Panc1 (cell line): Measurements from ENCODE around the gene IGFL1. TPM values are rescaled to one million over a fixed set of nuclear protein-coding genes. Genes with fewer than 3 reads are reported as not detected.

Source experiments
- ATAC-seq: fragments of 200-7000 bp; cut with Tn5 transposase; 2 replicates; pipeline ENCODE4 v1.9.1; 2020; ENCODE audit warnings: mild to moderate bottlenecking, moderate library complexity
- BruUV-seq: library from RNA; stranded (reverse); fragments of 400-500 nt; replicated peaks from 2 replicates; lab custom pipeline; 2021; lab: Mats Ljungman, UMichigan
- CTCF ChIA-PET: fragments of 300-600 bp; sonication (Branson Sonifier 250); formaldehyde crosslinking; loops from one replicate; lab custom pipeline; 2022; ENCODE audit warnings: antibody characterized with exemption; lab: Charles Lee
- POLR2A ChIA-PET: fragments of 300-600 bp; sonication (Branson Sonifier 250); formaldehyde crosslinking; loops from one replicate; lab custom pipeline; 2022; ENCODE audit warnings: antibody characterized with exemption; lab: Charles Lee
- DNase-seq: peaks from one replicate; pipeline ENCODE4 v3.0.0-alpha.2; 2010; ENCODE audit warnings: low read depth, low spot score
- H3K27ac ChIP-seq: 2 replicates; pipeline ENCODE4 v1.5.1; 2011; ENCODE audit warnings: mild to moderate bottlenecking, low read length, inconsistent platforms
- H3K27me3 ChIP-seq: fragments of 200-500 bp; sonication (Bioruptor generic); 2 replicates; pipeline ENCODE4 v1.6.0; 2014; ENCODE audit warnings: low read length, inconsistent platforms; ENCODE audit not compliant: control insufficient read depth, insufficient read depth
- H3K36me3 ChIP-seq: fragments of 200-500 bp; sonication (Bioruptor generic); 2 replicates; pipeline ENCODE4 v1.5.1; 2014; ENCODE audit warnings: inconsistent platforms, mild to moderate bottlenecking, low read length, moderate library complexity; ENCODE audit not compliant: control insufficient read depth, insufficient read depth
- H3K4me1 ChIP-seq: 2 replicates; pipeline ENCODE4 v1.5.1; 2011; ENCODE audit warnings: inconsistent platforms, mild to moderate bottlenecking, low read length, moderate library complexity; ENCODE audit not compliant: control insufficient read depth, insufficient read depth
- H3K4me3 ChIP-seq, 2 experiments: 2 replicates each; pipeline ENCODE4 v1.5.1; 2011 to 2012; ENCODE audit warnings: low read depth in 2 of 2, low read length in 2 of 2, mild to moderate bottlenecking in 2 of 2, inconsistent platforms in 1 of 2, moderate library complexity in 1 of 2
- H3K9me3 ChIP-seq: fragments of 200-500 bp; sonication (Bioruptor generic); 2 replicates; pipeline ENCODE4 v1.5.1; 2014; ENCODE audit warnings: low read depth, mild to moderate bottlenecking, inconsistent platforms, low read length, moderate library complexity; ENCODE audit not compliant: control insufficient read depth, insufficient read depth
- CTCF ChIP-seq: fragments of 450-650 bp; IDR thresholded peaks from 2 replicates; pipeline ENCODE4 v1.5.1; 2017; ENCODE audit warnings: mild to moderate bottlenecking
- POLR2AphosphoS5 ChIP-seq: IDR thresholded peaks from 2 replicates; pipeline ENCODE4 v1.6.1; 2012; ENCODE audit warnings: mild to moderate bottlenecking, low read depth, low read length, moderate library complexity
- REST ChIP-seq, 2 experiments: IDR thresholded peaks; 2 replicates each; pipeline ENCODE4 v1.6.1; 2011 to 2012; ENCODE audit warnings: low read depth in 2 of 2, control low read depth in 1 of 2, low read length in 1 of 2, mild to moderate bottlenecking in 1 of 2, moderate library complexity in 1 of 2; ENCODE audit not compliant: insufficient read depth in 1 of 2
- SIN3A ChIP-seq: IDR thresholded peaks from 2 replicates; pipeline ENCODE4 v1.6.1; 2012; ENCODE audit warnings: low read depth, mild to moderate bottlenecking, low read length, moderate library complexity, borderline replicate concordance; ENCODE audit not compliant: insufficient read depth
- TCF7L2 ChIP-seq: IDR thresholded peaks from 2 replicates; pipeline ENCODE4 v1.6.1; 2011; ENCODE audit warnings: mild to moderate bottlenecking, low read depth, low read length, inconsistent platforms
- in situ Hi-C: cut with HindIII; loops from 2 replicates; pipeline ENCODE4 v1.10.0; 2016; ENCODE audit warnings: low sequenced_read_pairs, low pct_unique_long_range_greater_than_20kb
- intact Hi-C: fragments of 100-400 bp; cut with micrococcal nuclease; formaldehyde crosslinking; loops from one replicate; pipeline ENCODE4 v1.10.0; 2022; ENCODE audit not compliant: unreplicated experiment
- total RNA-seq: library from RNA; stranded (reverse); gene quantifications from one replicate; pipeline ENCODE4 v1.2.1, GENCODE V29; 2021; ENCODE audit not compliant: unreplicated experiment

Gene IGFL1
- total RNA-seq, 1 experiment from 2014 or later: not detected

GRCh38 chr19:46189971-46190888 is 39.3 kb upstream of the IGFL1 start:
- in situ Hi-C loops (no loop called here), intact Hi-C loops (loop anchor here (2.0 kb wide), 1 partner anchor 107 kb away; no protein-coding TSS in a partner anchor)
- no peaks in the 10 kb centered on the region for H3K9me3 ChIP-seq
- no peaks in the 10 kb centered on the region for H3K36me3 ChIP-seq
- TF ChIP-seq POLR2AphosphoS5 (no peak), REST (IDR thresholded peaks at IDR 0.05; ENCODE audit: insufficient read depth in 1 of 2, low read depth in 2 of 2, low read length in 1 of 2) (no peak), SIN3A (no peak), CTCF (no peak), TCF7L2 (no peak)
- H3K27ac ChIP-seq: no peak overlapping the region
- POLR2A ChIA-PET: no interaction called here
- CTCF ChIA-PET: interaction anchor here (0.6 kb wide), 3 partner anchors 66 to 420 kb away, joined by 3 to 4 read pairs (median 3); no protein-coding TSS in a partner anchor
- no peaks in the 10 kb centered on the region; the same call in 1 of the 2 replicates for H3K27me3 ChIP-seq
- no peak for DNase-seq
- no peak overlapping the region for H3K4me3 ChIP-seq
- ATAC-seq: no peak
- no peaks in the 10 kb centered on the region; the same call in 1 of the 2 replicates for H3K4me1 ChIP-seq
- BruUV-seq: no TSS peak

DNA sequence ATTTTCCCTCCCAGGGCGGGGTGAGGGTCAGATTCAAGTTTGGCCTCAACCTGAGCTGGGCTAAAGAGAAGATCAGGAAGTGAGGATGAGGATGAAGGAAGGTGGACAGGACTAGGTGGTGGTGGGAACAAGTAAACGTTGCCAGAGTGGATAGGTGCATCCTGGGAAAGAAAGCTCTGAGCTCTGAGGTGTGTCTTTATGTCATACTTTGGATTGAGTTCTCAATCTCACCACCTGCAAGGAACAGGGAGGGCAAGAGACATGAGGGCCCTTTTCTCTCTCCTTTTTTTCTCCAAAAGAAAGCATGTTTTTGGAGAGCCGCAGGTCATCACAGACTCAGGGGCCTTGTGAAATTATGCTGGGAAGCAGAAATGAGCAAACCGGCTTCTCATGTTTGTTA is 38.2 kb upstream of the IGFL1 start:
- no peaks in the 10 kb centered on the region for H3K9me3 ChIP-seq
- CTCF ChIA-PET: interaction anchor here (0.6 kb wide), 1 partner anchor 90 kb away, joined by 11 read pairs; no protein-coding TSS in a partner anchor
- TF ChIP-seq TCF7L2 (no peak), POLR2AphosphoS5 (no peak)
- ATAC-seq (no peak), DNase-seq (no peak)
- no peak overlapping the region for H3K4me3 ChIP-seq
- POLR2A ChIA-PET: no interaction called here
- in situ Hi-C loops: no loop called here
- BruUV-seq: no TSS peak
- no peaks in the 10 kb centered on the region; the same call in 1 of the 2 replicates for H3K4me1 ChIP-seq
- intact Hi-C loops: no loop called here
- no peak overlapping the region for H3K27ac ChIP-seq
- H3K36me3 ChIP-seq: no peaks in the 10 kb centered on the region
- no peaks in the 10 kb centered on the region; the same call in 1 of the 2 replicates for H3K27me3 ChIP-seq
